Kidney capillary endothelial cell (primary cell): ENCODE results near the gene NFU1.
"Not testable (repeated sequence)": the region's sequence is repeated elsewhere in the genome, so short reads cannot be mapped to it uniquely, and the experiment has no call there.

ENCODE experiments used
- DNase-seq: peaks from one replicate; pipeline ENCODE4 v3.0.0-alpha.2; 2018; ENCODE audit warnings: low spot score

The NFU1 gene

DNA sequence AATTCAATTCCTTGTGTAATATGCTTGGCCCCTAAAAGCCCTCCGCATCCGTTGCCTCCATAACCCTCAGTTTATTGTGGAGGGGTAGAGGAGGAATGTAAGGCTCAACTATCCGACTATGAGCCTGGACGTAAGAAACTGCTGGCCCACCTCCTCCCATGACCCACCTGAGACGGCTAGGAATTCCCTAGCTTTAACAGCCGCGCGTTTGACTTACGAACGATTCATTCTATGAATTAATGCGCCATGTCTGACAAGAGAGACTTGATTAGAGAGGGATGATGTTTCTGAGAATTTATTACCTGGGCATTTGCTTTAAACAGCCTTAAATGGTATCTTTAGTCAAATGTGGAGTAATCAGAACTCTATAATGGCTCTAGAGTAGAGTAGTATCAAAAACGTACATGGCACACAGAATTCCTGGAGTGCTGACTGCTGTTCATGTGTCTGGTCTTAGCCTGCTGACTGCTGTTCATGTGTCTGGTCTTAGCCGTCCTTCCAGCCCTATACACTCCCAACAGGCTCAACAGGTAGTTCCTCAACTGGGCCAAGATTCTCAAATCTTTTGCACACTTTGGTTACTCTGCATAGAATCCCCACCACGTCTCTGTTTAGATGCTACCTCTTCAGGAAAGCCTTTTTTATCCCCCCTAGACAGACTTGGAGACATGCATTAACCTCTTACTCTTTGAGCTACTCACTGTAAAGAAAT lies 49.3 kb downstream of the NFU1 start:
- DNase-seq: no peak

DNA sequence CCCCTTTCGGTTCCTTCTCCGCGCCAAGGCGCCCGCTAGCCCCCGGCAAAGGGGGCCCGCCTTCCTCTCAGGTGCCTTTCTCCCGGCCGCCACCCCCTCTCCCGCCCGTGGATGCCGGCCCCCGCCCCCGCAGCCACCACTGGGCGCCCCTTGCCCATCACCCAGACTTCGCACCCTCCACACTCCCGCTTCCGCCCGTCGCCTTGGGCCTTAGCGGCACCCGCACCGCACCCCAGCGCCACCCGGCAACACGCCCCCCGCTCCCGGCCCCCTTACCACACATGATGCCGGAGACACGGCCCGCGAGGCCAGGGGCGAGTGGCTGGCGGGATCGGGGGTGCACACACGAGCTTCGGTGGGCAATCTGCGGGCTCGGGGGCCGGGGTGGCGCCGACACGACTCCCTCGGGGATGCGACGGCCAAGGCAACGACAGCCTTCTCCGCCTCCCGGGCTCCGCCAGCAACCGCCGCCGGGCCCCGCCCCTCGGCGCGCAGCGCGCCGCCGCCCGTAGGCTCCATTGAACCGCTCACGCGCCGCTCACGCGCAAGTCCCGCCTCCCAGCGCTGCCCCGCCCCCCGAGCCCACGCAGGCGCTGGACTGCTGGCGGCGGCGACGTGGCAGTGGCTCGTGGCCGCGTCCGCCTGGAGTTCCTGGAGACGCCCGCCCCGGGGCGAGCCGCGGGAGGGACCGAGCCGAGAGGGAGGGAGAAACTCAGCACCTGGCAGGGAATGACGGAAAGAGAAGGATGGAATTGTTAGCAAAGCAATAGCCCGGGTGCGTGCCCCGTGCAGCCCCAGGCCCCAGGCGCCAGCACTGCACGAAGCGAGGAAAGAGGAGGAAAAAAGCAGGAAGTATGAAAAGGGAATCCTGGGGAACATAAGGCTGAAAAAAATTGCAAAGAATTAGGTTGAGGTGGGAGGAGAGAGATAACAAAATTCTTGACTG lies 50.2 kb downstream of the NFU1 start, which contains the start of gene GFPT1:
Gene GFPT1 (minus strand): TSS at position 439 of the 946 bp plus-strand sequence. CDS start 156 bp downstream, at position 283.
- DNase-seq: peak; percentile 88

DNA sequence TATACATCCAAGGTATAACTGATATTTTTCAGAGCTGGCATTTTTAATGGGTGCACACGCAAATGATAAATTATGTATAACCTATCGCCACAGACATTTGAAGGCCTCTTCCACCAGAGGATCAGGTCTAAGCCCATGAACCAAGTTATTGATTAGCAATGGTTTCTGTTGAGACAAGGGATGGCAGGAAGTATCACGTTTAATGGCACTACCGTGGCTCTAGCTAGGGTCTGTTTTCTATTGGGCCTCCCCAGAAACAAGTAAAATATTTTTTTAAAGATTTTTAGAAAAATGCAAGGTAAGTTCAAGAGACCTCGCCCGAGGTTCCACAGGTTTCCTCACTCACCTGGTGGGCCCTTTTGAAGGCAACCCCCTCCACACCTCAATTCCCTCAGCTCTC lies 50.9 kb downstream of the NFU1 start:
- no peak for DNase-seq

DNA sequence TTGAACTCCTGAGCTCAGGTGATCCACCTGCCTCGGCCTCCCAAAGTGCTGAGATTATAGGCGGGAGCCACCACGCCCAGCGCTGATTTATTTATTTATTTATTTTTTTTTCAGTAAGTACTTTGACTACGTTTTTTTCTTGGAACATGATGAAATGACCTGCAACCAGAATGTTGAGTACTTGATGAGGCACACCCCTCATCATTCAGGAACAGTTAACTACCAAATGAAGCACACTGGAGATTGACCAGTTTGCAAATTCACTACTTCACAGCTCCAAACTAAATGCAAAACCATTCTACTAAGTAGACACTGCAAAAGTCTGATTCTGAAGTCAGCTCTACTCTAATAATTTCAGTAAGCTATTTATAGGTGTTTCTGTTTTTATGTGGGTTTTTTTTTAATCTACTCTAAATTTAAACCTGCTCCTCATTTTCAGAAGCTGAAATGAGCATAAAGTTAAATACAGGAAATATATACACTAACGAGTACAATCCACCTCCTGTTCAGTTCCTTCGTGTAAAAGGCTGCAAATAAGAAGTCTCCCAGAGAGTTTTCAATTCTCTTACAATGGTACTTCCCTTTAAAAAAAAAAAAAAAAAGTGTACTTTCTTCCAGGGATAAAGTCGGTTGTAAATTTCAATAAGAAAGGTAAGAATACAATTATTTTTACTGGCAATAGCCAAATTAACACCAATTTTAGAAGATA lies 51.6 kb downstream of the NFU1 start:
- DNase-seq: no peak

DNA sequence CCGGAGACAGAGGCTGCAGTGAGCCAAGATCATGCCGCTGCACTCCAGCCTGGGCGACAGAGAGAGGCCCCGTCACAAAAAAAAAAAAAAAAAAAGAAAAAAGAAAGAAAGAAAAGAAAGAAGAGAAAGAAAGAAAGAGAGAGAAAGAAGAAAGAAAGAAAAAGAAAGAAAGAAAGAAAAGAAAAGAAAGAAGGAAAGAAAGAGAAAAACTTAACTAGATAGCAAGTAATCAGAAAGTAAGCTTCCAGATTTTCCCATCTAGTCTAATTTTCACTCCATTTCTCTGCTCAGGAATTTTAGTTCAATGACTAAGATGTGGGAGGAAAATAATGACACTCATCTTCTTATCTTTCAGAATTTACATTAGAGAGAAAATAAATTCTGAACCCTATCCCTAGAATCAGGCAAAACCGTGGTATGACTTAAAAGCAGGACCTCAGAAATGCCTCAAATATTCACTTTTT lies 52.6 kb downstream of the NFU1 start:
- no peak for DNase-seq

GRCh38 chr2:69383176-69383812 lies 53.9 kb downstream of the NFU1 start:
- DNase-seq: no peak

DNA sequence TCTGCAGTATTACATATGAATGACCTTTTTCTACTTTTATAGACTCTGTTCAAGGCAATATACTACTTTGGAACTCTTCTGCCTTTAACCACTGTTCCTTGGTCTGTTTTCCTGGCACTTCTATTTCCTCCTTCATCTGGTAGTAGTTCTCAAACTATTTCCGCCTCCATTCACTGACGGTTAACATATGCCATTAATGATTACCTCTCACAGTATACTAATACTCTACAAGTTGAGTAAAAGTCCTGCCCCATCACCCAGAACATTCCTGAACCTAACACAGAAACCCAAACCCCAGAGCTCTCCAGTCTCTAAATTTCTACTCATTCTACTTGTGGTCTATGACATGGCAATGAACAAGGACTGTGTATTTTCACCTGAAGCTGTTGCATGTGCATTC lies 54.7 kb downstream of the NFU1 start:
- no peak for DNase-seq

- DNase-seq: no peak
Measured at GRCh38 chr2:69381337-69381737, 55.9 kb downstream of the NFU1 start.

- DNase-seq: no peak
Measured at GRCh38 chr2:69380072-69380917, 56.9 kb downstream of the NFU1 start.

DNA sequence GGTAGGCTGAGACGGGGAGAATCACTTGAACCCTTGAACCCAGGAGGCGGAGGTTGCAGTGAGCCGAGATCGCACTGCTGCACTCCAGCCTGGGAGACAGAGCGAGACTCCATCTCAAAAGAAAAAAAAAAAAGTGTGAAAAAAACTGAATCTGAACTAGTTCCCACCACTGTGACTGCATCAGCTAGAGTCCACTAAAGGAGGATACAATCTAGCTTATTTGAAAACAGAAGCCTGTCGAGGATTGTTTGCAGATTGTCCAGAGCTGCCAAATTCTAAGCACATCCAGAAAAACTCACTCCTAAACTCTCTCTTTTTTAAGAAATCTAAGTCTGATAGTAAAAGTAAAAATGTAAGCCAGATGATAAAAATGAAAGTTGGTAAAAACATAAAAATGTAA lies 60.8 kb downstream of the NFU1 start:
- no peak for DNase-seq

- DNase-seq: peak; percentile 58
Measured at GRCh38 chr2:69375494-69376353, 61.5 kb downstream of the NFU1 start.

DNA sequence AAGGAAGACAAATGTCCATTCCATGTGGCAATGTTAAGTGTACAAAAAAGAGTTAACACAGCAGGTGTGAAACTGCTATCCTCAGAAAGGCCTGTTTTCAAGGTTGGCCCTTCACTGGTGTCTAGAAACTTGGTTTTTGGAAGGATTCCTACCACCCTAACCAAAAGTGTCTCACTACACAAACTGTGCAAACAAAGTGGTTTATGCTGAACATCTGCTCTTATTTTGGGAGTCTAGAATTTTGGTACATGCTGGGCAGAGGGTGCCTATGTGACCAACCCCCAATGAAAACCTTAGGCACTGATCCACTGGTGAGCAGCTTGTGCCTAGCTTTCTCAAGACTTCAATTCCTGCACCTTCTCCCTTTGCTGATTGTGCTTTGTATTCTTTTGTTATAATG lies 64.5 kb downstream of the NFU1 start:
- DNase-seq: no peak

DNA sequence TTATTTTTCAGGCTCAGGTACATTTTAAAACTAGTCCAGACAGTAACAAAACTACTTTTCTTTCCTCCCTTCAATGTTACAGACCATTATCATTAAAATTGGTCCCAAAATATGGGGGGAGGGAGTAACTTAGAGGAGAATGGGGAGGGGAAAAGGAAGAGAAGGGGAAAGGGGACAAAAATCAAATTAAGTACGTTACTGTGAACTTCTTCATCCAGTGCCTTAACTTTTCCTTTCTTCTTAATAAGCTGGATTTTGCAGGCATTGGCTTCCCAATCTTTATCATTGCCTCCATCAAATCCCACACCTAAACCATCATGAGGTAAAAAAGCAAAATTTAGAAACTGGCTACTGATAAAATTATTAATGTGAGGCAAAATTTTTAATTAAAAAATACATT lies 67.4 kb downstream of the NFU1 start:
- no peak for DNase-seq

DNA sequence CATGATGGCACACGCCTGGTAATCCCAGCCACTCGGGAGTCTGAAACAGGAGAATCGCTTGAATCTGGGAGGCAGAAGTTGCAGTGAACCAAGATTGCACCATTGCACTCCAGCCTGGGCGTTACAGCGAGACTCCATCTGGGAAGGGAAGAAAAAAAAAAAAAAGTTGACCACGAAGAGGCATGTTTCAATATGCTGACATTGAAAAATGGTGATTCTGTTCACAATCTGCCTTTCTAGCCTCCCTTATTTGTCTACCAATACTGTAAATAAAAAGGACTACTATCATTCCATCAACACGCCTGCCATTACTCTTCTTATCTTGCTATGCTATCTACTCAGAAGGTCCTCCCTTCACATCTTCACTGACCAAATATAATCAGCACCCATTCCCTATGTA lies 68.6 kb downstream of the NFU1 start:
- DNase-seq: no peak

- no peak for DNase-seq
Measured at GRCh38 chr2:69359371-69359770, 77.9 kb downstream of the NFU1 start.

DNA sequence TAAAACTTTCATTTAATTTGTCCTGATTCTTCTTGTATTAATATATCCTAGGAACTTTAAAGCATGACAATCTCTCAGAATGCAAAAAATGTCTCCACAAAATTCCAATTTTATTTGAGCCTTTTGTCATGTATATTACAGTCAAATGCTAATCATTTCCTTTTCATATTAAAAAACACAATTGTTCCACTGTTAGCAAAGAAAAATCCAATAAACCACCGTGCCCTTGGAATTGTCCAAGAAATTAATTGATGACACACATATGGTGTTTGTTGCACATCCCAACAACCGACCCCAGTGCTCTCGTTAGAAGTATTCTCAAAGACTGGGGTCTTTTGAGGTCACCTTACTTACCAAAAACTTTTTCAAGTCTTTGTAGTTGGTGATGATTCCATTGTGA lies 78.3 kb downstream of the NFU1 start:
- DNase-seq: no peak

GRCh38 chr2:69356471-69356870 lies 80.8 kb downstream of the NFU1 start:
- no peak for DNase-seq

- not testable (repeated sequence) for DNase-seq
Measured at GRCh38 chr2:69354976-69355375, 82.3 kb downstream of the NFU1 start.

DNA sequence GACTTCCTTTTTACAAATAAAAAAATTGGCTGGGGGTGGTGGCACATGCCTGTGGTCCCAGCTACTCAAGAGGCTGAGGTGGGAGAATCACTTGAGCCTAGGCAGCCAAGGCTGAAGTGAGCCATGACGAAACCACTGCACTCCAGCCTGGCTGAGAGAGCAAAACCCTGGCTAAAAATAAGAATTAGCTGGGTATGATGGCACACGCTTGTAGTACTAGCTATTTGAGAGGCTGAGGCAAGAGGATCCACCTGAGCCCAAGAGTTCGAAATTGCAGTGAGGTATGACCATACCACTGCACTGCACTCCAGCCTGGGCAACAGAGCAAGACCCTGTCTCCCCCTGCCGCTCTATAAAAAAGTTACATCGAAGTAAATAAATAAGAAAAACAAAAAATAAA lies 83.9 kb downstream of the NFU1 start:
- no peak for DNase-seq

DNA sequence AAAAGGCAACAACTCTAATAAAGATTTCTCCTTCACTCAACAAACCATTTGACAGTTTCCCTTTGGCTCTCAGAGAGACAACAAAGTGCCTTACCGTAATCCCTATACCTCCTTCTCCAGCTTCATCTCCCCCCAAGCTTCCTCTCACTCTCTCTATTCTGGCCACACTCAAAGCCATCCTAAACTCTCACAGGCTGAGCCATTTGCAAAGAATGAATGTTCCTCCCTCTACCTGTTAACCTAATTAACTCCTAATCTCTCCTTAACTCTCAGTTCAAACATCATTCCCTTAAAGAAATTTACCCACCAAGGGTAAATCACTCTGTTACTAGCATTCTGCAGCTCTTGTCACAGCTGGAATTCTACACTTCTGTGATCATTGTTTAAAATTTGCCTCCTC lies 88.5 kb downstream of the NFU1 start:
- no peak for DNase-seq
